Body of pancreas (tissue), 4 donors: Measurements from ENCODE around the gene FAN1.

Experiments used
- POLR2A ChIP-seq, 3 donors: fragments of 450-650 bp; IDR thresholded peaks; one replicate each; pipeline ENCODE4 v1.6.1; 2016; ENCODE audit warnings: antibody characterized with exemption in 3 of 3, mild to moderate bottlenecking in 2 of 3
- TF ChIP-seq, protein P1 (sequence below), 7 experiments: fragments of 450-650 bp in 4 of 7; fragments of 200-600 bp in 3 of 7; sonication (generic) in 3 of 7; IDR thresholded peaks; one replicate each; pipeline ENCODE4 v1.5.1; 2016 to 2019; ENCODE audit warnings: antibody characterized with exemption in 7 of 7

DNA sequence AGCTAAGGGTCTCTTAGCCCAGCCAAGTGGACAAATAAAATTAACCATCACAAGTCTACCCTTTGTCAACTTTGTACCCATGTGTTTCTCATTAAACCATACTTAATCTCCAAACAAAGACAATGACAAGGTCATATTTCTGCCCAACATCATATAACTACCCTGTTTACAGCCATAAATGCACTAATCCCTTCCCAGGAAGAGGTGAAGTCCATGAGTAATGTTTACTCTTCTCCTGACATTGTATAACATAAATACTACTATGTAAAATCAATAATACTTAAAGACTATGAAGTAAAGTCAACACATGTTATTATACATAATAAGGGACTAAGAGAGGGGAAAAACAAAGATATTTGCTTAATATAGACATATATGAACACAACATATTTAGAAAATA, 38.5 kb upstream of the FAN1 start:
- TF ChIP-seq, protein P1, sequence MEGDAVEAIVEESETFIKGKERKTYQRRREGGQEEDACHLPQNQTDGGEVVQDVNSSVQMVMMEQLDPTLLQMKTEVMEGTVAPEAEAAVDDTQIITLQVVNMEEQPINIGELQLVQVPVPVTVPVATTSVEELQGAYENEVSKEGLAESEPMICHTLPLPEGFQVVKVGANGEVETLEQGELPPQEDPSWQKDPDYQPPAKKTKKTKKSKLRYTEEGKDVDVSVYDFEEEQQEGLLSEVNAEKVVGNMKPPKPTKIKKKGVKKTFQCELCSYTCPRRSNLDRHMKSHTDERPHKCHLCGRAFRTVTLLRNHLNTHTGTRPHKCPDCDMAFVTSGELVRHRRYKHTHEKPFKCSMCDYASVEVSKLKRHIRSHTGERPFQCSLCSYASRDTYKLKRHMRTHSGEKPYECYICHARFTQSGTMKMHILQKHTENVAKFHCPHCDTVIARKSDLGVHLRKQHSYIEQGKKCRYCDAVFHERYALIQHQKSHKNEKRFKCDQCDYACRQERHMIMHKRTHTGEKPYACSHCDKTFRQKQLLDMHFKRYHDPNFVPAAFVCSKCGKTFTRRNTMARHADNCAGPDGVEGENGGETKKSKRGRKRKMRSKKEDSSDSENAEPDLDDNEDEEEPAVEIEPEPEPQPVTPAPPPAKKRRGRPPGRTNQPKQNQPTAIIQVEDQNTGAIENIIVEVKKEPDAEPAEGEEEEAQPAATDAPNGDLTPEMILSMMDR (IDR thresholded peaks at IDR 0.05): no peak
- no peak for TF ChIP-seq POLR2A (IDR thresholded peaks at IDR 0.05)
